Inflammatory macrophage (primary cell): ENCODE data around the gene PRRT1B.

ENCODE experiments used
- DNase-seq, 2 donors: peaks; one replicate each; pipeline ENCODE4 v3.0.0-alpha.2; 2020 to 2022

Gene PRRT1B

GRCh38 chr9:131601683-131602181 is 56.4 kb downstream of the PRRT1B start:
- no peak for DNase-seq

DNA sequence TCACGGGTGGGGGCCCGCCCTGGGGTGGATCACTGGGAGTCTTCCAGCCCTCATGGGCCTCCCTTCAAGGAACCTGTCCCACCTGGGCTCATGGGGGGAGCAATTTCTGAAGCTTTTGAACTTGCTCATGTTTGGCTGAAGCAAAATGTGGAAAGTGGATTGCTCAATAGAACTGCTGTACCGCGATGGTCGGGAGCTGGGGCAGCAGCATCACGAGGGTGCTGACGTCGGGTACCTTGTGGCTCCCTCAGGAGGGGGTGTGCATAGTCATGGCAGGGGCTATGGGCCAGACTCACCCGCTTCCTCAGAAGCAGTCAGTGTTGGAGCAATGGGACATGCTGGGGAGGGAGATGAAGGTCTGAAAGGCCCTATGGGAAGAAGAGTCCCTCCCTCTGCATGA is 57.9 kb downstream of the PRRT1B start:
- DNase-seq = peak; percentile 65 to 86

- DNase-seq = no peak
Measured at GRCh38 chr9:131603711-131604439, 58.6 kb downstream of the PRRT1B start.

- DNase-seq = peak in 1 of 2 donors; percentile 49
Measured at GRCh38 chr9:131605770-131606590, 60.7 kb downstream of the PRRT1B start.

- no peak for DNase-seq
Measured at GRCh38 chr9:131606896-131607567, 61.7 kb downstream of the PRRT1B start.

DNA sequence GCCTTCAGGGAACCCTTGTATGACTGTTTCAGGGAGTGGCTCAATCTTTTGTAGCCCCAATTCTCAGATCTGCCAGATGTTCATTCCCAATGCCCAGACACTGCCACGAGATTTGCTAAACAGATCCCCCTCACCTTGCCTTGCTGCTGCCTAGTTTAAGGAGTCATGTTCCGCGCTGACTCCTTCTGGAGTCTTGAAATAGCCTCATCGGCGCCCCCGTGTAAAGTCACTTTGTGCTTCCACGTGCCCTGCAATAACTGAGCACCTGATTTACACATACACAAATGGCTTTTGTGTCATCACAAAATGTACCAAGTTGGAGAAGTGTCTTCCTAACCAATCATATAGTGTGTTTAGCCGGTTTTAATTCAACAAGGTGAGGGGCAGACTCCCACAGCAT is 62.3 kb downstream of the PRRT1B start:
- DNase-seq = no peak

GRCh38 chr9:131608493-131609037 is 63.2 kb downstream of the PRRT1B start:
- no peak for DNase-seq
